Ascending aorta (tissue), 2 donors: ENCODE measurements around the gene MVB12A. TPM values are rescaled to one million over a fixed set of nuclear protein-coding genes. Genes with fewer than 3 reads are reported as not detected.

Experiments used
- DNase-seq, 2 donors: peaks; one replicate each; pipeline ENCODE4 v3.0.0-alpha.2; 2019; ENCODE audit warnings: low spot score in 2 of 2
- H3K27ac ChIP-seq, 2 donors: fragments of 200-600 bp; sonication (generic); one replicate each; pipeline ENCODE4 v1.5.1; 2016 to 2017; ENCODE audit warnings: mild to moderate bottlenecking in 1 of 2
- H3K27me3 ChIP-seq: fragments of 200-600 bp; sonication (generic); one replicate; pipeline ENCODE4 v1.5.1; 2017
- H3K36me3 ChIP-seq, 2 donors: fragments of 200-600 bp; sonication (generic); one replicate each; pipeline ENCODE4 v1.5.1; 2016
- H3K4me1 ChIP-seq, 2 donors: fragments of 200-600 bp; sonication (generic); one replicate each; pipeline ENCODE4 v1.5.1; 2016 to 2017; ENCODE audit warnings: mild to moderate bottlenecking in 1 of 2
- H3K4me3 ChIP-seq, 2 donors: fragments of 200-600 bp; sonication (generic); one replicate each; pipeline ENCODE4 v1.5.1; 2016 to 2017; ENCODE audit warnings: mild to moderate bottlenecking in 1 of 2
- H3K9me3 ChIP-seq, 2 donors: fragments of 200-600 bp; sonication (generic); one replicate each; pipeline ENCODE4 v1.5.1; 2016
- intact Hi-C: fragments of 100-400 bp; cut with DNase I; formaldehyde crosslinking; loops from one replicate; pipeline ENCODE4 v1.15.1; 2023
- total RNA-seq: library from RNA; depleted of rRNA; stranded (reverse); fragments of >200 nt; gene quantifications from one replicate; pipeline ENCODE4 v1.1.0, GENCODE V29; 2016
- TF ChIP-seq, protein P1 (sequence below), 3 experiments: fragments of 200-600 bp in 2 of 3; fragments of 450-650 bp in 1 of 3; sonication (generic) in 2 of 3; IDR thresholded peaks; one replicate each; pipeline ENCODE4 v1.5.1; 2016 to 2019; ENCODE audit warnings: antibody characterized with exemption in 3 of 3, mild to moderate bottlenecking in 1 of 3, moderate library complexity in 1 of 3

The MVB12A gene
- total RNA-seq, 1 donor from 2014 or later: 49.6 TPM

DNA sequence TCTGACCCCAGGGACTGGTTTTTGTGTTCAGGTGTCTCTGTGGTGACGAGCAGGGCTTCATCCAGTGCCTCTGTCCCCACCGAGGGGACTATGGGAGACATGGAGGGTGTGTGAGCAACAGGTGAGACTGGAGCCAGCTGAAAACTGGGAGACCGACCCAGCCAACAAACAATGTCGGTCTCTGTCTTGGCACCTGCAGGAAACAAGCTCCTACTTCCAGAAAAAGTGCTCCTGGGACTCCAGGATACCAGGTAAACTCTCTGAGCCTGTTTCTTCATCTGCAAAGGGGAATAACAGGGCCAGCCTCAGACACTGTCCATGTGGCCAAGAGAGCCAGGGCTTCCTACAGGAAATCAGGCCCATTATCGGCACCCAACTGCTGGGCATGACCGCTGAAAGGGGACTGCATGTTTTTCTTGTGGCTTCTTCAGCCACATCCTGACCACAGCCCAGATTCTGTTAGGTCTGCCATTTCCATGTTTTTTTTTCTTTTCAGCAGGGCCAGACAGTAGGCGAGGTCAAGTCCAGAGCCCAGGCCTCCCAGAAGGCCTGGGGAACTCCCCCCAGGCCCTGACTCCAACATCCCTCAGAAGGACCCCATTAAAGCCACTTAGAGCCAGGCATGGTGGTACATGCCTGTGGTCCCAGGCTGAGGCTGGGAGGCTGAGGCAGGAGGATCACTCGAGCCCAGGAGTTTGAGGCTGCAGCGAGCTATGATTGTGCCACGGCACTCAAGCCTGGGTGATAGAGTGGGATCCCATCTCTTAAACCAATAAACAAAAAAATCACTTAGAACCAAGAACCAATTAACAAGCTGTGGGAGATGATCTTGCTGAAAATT is 13.6 kb upstream of the MVB12A start:
- peak overlapping the region; percentile 70 to 77 for H3K27ac ChIP-seq
- H3K27me3 ChIP-seq: no peaks in the 10 kb centered on the region
- DNase-seq: no peak
- intact Hi-C loops: no loop called here
- H3K9me3 ChIP-seq: no peaks in the 10 kb centered on the region
- TF ChIP-seq, protein P1, sequence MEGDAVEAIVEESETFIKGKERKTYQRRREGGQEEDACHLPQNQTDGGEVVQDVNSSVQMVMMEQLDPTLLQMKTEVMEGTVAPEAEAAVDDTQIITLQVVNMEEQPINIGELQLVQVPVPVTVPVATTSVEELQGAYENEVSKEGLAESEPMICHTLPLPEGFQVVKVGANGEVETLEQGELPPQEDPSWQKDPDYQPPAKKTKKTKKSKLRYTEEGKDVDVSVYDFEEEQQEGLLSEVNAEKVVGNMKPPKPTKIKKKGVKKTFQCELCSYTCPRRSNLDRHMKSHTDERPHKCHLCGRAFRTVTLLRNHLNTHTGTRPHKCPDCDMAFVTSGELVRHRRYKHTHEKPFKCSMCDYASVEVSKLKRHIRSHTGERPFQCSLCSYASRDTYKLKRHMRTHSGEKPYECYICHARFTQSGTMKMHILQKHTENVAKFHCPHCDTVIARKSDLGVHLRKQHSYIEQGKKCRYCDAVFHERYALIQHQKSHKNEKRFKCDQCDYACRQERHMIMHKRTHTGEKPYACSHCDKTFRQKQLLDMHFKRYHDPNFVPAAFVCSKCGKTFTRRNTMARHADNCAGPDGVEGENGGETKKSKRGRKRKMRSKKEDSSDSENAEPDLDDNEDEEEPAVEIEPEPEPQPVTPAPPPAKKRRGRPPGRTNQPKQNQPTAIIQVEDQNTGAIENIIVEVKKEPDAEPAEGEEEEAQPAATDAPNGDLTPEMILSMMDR (IDR thresholded peaks at IDR 0.05): no peak
- peaks cover 0 to 4% of the 10 kb centered on the region in 2 donors for H3K36me3 ChIP-seq
- H3K4me3 ChIP-seq: peak overlapping the region; percentile 51 to 67
- H3K4me1 ChIP-seq: peaks cover 10 to 11% of the 10 kb centered on the region in 2 donors

DNA sequence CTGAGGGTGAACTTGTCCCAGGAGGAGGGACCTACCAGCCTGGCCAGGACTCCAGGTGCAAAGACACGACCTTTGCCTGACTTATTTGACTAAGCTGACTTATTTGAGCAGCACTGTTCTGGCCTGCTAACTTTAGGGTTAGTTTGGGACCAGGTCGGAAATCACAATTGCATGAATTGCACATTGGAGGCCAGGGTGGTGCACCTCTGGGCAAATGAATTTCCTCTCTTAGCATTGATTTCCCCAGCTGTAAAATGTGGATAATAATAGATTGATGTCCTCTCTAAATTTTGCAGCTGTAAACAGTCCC is 13.0 kb upstream of the MVB12A start:
- Histone ChIP-seq H3K27me3 (no peaks in the 10 kb centered on the region), H3K4me1 (peaks cover 10 to 11% of the 10 kb centered on the region in 2 donors), H3K36me3 (no peaks in the 10 kb centered on the region), H3K4me3 (peak overlapping the region; percentile 51 to 67), H3K9me3 (no peaks in the 10 kb centered on the region), H3K27ac (peak overlapping the region; percentile 70 to 77)
- TF ChIP-seq, protein P1 (IDR thresholded peaks at IDR 0.05): no peak
- no peak for DNase-seq
- intact Hi-C loops: no loop called here

DNA sequence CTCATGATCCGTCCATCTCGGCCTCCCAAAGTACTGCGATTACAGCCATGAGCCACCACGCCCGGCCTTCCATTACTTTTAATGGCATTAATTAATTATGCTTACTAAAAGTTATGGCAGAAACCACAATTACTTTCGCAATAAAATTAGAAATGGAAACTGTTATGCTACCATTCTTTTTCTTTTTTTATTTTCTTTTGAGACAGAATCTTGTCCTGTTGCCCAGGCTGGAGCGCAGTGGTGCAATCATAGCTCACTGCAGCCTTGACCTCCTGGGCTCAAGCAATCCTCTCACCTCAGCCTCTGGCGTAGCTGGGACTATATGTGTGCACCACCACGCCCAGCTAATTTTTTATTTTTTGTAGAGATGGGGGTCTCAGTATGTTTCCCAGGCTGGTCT is 9.9 kb upstream of the MVB12A start:
- Histone ChIP-seq H3K4me1 (peaks cover 10 to 11% of the 10 kb centered on the region in 2 donors), H3K9me3 (no peaks in the 10 kb centered on the region), H3K27ac (no peak overlapping the region), H3K4me3 (no peak overlapping the region), H3K36me3 (no peaks in the 10 kb centered on the region), H3K27me3 (no peaks in the 10 kb centered on the region)
- no peak for DNase-seq
- TF ChIP-seq, protein P1 (IDR thresholded peaks at IDR 0.05): no peak
- intact Hi-C loops: no loop called here

DNA sequence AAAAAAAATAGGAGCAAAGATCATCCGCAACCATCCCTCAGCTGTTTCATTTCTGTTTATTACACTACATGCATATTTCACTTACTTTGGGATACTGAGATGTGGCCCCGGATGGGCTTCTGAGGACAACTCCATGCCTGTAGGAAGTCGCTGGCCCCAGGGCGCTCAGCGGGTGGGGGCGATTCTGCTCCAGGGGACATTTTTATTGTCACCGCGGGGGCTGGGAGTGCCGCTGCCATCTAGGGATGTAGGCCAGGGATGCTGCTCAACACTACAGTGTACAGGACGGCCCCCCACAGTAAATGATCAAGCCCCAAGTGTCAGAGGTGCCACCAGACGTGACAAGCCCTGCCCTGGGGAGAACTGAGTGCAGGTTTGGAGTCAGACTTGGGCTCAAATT is 8.0 kb upstream of the MVB12A start:
- no peaks in the 10 kb centered on the region for H3K9me3 ChIP-seq
- H3K4me1 ChIP-seq: peaks cover under 1% of the 10 kb centered on the region in 2 donors
- no peaks in the 10 kb centered on the region for H3K27me3 ChIP-seq
- H3K36me3 ChIP-seq: no peaks in the 10 kb centered on the region
- no peak overlapping the region for H3K4me3 ChIP-seq
- TF ChIP-seq, protein P1 (IDR thresholded peaks at IDR 0.05): no peak
- intact Hi-C loops: no loop called here
- H3K27ac ChIP-seq: no peak overlapping the region
- no peak for DNase-seq

DNA sequence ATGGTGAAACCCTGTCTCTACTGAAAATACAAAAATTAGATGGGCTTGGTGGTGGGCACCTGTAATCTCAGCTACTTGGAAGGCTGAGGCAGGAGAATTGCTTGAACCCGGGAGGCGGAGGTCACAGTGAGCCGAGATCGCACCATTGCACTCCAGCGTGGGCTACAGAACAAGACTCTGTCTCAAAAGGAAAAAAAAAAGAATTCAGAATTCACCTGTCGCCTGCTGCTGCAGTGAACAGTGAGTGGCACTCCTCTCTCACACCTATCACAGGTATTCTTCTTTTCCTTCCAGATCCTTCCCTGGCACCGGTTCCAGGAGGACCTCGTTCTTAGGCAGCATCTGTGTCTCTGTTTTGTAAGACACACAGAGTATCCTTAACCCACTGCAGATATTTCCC is 5.8 kb upstream of the MVB12A start:
- TF ChIP-seq, protein P1 (IDR thresholded peaks at IDR 0.05): no peak
- Histone ChIP-seq H3K4me3 (no peak overlapping the region), H3K4me1 (peaks cover 0 to 2% of the 10 kb centered on the region in 2 donors), H3K36me3 (no peaks in the 10 kb centered on the region), H3K9me3 (no peaks in the 10 kb centered on the region), H3K27ac (no peak overlapping the region), H3K27me3 (no peaks in the 10 kb centered on the region)
- DNase-seq: no peak
- intact Hi-C loops: no loop called here
